Cardiac septum (tissue), 1 donor: ENCODE results near the gene DCUN1D4. TPM values are rescaled to one million over a fixed set of nuclear protein-coding genes. Genes with fewer than 3 reads are reported as not detected.

ENCODE experiments used
- DNase-seq: peaks from one replicate; pipeline ENCODE4 v3.0.0-alpha.2; 2020; ENCODE audit warnings: low spot score
- intact Hi-C: fragments of 100-400 bp; cut with DNase I; formaldehyde crosslinking; loops from one replicate; pipeline ENCODE4 v1.14.0; 2022
- total RNA-seq: library from RNA; stranded (reverse); fragmentation: NEBNext Ultra II Directional; extraction: Animal tissue kit (Norgen Biotek cat#: 25700); gene quantifications from one replicate; pipeline ENCODE4 v1.2.1, GENCODE V29; 2021
- donor health status: DM: no; HTN: no; CAD: no.

Gene DCUN1D4
- total RNA-seq, 1 donor from 2014 or later: 46.0 TPM

DNA sequence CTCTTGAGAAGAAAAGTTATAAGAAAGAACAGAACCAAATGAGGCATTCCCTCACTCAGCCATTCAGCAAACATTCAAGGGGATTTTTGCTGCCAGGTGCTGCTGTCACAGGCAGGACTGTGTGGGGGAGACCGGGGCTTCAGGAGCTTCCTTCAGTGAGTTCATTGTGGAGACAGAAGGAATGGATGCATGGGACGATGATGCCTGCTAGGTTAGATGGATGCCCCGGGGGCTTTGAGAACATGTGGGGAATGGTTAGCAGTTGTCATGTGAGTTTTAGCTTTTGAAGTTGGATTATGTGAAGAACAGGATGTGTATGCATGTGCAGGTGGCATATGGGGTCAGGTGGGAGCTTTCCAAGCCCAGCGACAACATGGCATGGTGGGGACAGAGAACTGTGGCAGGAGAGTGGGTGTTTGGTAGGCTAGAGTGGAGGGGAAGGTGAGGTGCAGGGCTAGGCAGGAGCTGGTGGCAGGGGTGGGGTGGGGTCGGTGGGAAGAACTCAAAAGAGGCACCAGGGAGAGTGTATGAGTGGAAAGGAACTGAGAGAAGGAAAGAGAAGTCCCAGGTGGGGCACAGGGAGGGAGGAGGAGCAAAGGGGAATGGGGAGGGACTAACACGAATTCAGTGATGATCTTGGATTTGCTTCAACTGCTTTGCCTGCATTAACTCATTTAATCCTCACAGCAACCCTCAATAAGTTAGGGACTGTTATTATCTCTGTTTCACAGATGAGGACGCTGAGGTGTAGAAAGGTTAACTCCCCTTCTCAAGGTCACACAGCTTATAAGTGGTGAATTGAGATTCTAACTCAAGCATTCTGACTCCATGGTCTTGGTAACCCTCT is 8.4 kb downstream of the DCUN1D4 start:
- intact Hi-C loops: no loop called here
- DNase-seq: no peak

DNA sequence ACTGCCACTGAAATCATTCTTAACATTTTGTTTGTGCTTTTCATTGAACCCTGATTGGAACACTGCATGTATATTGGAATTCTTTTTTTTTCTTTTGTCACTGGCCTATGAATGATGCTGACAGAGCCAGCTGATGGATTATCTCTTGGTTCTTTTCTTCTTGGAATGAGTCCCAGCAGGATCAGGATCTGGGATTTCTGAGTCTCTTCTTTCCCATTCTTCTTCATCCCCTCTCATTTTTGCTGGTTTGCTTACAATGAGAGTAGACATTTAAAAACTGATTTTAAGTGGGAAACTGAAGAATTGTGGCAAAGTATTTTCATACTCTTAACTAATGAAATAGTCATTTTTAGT is 9.0 kb downstream of the DCUN1D4 start:
- DNase-seq: no peak
- intact Hi-C loops: no loop called here

DNA sequence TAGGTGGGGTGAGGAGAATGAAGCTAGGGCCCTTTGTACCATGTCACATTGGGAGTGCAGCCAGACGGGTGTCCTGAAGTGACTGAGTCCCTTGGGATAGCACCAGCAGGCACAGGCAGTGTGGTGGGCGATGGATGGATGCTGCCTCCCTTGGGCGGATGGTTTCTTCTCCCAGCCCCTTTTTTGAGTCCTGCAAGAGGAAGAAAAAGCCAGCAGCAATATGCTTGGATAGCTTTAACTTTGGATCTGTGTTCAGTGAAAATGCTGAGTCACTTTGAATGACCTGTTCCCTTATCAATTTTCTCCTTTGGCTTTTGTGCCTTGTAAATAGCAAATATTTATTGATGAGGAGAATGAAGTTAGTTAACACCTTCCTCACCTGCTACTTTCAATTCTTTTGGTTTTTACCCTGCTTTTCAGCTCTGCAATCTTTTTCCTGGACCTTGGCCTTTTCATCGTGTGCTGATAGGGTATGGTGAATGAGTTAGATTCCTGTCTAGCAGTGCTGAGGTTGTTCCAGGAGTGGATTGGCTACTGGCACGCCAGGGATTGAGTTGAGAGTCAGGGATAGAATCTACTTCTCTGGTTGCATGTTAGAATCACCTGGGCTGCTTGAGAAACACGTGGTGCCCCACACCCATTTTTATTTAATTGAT is 10.2 kb downstream of the DCUN1D4 start:
- intact Hi-C loops: no loop called here
- no peak for DNase-seq

DNA sequence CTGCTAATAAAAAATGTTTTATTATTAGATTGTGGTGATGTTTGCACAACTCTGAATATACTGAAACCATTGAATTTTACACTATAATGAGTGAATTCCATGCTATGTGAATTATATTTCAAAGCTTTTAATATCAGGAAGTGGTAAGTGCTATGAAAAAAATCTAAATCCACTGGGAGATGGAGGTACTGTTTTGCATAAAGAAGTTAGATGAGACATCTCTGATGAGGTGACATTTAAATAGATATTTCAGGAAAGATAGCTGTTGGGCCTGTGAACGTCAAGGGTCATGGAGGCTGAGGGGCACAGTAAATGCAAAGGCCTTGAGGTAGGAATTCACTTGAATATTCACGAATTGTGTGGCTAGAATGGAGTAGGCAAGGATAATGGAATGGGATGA is 12.3 kb downstream of the DCUN1D4 start:
- no peak for DNase-seq
- intact Hi-C loops: no loop called here

DNA sequence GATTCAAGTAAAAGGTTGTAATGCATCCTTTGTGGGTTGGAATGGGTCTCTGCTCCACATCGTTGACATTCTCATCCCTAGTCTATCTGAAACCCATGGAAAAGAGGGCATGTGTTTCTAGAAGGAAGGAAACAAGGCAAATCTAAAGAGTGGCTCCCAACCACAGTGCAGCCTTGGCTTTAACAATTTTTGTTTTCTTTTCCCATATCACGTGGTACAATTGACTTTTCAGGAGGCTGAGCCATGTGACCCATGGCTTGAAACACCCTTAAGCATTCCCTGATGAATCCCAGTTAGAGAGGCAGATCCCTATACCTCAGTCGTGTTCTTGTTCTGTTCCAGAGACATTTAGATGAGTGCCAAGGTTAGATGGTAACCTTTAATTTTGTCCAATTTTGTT is 12.8 kb downstream of the DCUN1D4 start:
- DNase-seq: no peak
- intact Hi-C loops: no loop called here

DNA sequence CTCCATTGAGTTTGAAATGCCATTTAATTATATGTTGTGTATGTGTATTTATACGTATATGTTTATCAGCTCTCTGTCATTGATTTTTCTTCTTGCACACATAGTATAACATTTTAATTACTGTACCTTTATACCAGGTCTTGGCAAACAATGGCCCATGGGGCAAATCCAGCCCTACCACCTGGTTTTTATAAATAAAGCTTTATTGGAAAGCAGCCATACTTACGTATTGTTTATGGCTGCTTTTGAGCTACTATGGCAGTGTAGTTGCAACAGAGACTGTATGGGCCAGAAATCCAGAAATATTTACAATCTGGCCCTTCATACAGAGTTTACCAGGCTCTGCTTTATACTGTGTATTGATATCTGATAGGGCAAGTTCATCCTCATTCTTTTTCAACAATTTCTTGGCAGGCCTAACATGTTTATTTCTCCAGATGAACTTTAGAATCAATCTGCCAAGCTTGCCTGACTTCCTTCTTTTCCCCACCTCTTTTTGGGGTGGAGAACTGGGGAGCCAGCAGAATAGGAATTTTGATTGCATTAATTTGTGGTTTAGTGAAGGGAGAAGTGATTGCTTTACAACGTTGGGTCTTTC is 15.8 kb downstream of the DCUN1D4 start:
- no peak for DNase-seq
- intact Hi-C loops: no loop called here

DNA sequence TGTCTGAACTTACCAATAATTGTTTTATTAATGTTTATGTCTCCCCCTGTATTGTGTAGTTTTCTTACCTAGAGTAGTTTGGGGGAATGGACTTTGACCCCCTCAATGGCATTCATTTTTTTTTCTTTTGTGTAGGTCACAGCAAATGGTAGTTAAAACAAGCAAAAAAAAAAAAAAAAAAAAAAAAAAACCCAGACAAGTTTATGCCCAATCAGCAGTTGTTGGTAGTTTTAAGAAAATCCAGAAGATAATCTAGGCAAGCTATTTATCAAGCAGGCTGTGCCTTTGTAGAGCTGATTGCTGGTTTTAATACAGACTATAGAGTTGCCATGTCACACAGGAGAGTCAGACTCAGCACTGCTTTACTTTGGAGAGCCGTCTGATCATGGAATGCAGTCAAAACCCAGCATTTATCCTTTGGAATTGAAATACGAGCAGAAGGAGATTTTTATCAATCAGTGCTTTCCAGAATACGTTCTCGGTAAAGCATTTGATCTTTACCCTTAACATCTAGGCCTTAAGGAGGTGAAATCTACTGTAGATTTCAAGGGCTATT is 16.6 kb downstream of the DCUN1D4 start:
- intact Hi-C loops: no loop called here
- DNase-seq: no peak

DNA sequence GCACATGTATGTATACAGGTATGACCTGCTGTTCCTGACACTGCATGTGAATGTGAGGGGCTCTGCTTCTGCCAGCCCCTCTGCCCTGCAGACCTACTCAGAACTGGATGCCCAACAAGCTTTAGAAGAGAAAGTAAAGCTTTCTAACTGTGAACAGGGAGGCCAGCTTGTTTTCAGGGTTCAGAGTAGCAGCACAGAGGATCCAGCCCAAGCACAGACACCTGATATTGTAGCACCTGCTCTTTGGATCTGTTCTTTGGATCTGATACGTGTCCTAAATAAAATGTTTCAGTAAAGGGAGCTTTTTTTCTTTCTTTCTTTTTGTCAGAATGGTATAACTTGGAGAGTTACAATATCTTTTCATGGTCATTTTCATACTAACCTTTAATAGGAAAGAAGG is 19.2 kb downstream of the DCUN1D4 start:
- intact Hi-C loops: no loop called here
- DNase-seq: no peak

DNA sequence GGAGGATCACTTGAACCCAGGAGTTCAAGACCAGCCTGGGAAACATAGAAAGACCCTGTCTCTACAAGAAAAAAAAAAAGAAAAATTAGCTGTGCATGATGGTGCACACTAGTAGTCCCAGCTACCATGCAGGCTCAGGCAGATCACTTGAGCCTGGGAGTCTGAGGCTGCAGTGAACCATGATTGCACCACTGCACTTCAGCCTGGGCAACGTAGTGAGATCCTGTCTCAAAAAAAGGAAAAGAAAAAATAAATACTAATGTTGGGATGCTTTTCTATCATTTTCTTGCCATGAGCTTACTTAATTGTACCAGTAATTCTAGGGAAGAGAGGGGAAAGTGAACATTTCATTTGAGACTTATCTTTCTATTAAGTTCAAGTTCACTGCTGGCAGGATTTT is 19.8 kb downstream of the DCUN1D4 start:
- no peak for DNase-seq
- intact Hi-C loops: no loop called here

DNA sequence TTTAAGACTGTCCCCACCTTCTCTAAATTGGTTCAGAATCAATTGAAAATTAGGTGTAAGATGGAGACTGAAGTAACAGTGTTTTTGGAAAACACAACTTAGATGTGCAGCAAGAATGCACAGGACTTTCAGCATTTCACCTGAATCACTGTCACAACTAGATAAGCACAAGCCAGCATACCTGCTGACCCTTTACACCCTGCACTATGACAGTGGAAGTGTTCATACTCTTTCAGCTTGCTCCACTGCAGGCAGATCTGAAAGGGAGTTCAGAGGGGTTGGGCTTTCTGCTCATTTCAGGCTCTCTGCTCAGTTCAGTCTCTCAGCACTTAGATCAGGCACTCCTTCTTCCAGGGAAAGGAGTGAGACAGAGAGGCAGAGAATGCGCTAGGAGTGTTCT is 22.8 kb downstream of the DCUN1D4 start:
- DNase-seq: no peak
- intact Hi-C loops: no loop called here

DNA sequence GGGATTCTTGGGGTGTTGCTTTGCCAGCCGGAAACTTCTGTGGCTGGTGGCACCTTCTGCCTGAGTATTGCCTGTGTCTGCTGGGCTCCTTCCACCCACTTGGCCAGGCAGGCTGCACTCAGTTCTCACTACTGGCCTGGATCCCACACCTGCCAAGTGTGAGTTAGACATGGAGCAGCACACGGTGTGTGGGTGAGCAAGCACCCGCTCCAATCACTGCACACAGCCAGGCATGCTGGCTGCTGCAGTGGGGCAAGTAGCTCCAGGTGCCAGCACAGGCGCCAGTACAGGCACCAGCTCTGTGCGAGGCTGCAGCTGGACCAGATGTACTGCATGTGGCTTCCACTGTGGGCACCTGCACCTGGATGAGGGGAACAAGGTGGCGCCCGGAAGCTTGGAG is 23.9 kb downstream of the DCUN1D4 start:
- intact Hi-C loops: no loop called here
- DNase-seq: no peak

DNA sequence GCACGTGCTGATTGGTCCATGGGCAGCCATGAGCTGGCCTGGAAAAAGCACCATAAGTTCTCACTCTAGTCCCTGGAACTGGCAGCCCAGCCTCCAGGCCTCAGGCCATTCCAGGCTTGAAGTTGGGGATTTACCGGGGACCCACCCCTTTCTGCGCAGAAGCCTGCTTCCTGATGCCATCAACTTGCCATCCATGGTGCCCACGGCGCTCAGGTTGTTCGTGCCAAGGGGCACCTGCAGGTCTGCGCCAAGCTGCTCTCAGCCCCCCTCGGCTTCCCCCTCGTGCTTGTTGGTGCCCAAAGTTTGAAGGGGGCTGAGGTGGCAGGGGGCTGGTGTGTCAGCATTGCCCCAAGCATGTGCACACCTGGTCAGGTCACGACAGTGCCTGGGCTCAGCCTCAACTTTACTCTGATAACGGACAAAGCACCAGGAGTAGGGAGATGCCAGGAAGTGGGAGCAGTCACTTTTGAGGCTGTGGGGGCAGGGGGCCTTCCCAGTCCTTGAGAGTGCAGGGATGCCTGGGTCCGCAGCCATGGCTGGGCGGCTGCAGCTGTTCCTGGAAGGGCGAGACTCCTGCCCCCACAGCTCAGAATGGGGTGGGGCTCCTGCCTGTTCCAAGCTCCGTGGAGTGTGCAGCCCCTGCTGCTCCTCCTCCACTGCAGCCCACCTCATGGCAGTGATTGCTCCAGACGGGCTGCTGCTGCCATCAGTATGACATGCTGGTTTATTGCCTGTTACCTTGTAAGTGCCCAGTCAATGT is 24.9 kb downstream of the DCUN1D4 start:
- no peak for DNase-seq
- intact Hi-C loops: no loop called here

DNA sequence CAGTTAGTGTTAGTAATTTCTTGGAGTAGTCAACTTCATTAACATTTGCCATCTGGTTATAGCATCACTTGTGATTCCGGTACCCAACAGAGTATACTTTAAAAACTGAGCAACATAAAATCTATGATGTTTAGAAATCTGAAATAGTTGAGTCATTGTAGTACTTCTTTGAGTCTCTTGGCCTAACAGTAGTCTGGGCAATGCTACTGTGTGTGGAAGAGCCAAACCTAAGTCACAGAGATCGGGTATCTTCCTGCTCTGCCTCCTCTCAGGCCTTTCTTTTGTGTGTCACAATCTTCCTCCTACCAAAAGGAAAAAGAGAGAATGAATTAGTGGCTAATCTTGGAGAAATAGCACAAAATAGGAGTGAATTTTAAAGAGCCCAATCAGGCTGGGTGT is 25.5 kb downstream of the DCUN1D4 start:
- DNase-seq: no peak
- intact Hi-C loops: no loop called here

DNA sequence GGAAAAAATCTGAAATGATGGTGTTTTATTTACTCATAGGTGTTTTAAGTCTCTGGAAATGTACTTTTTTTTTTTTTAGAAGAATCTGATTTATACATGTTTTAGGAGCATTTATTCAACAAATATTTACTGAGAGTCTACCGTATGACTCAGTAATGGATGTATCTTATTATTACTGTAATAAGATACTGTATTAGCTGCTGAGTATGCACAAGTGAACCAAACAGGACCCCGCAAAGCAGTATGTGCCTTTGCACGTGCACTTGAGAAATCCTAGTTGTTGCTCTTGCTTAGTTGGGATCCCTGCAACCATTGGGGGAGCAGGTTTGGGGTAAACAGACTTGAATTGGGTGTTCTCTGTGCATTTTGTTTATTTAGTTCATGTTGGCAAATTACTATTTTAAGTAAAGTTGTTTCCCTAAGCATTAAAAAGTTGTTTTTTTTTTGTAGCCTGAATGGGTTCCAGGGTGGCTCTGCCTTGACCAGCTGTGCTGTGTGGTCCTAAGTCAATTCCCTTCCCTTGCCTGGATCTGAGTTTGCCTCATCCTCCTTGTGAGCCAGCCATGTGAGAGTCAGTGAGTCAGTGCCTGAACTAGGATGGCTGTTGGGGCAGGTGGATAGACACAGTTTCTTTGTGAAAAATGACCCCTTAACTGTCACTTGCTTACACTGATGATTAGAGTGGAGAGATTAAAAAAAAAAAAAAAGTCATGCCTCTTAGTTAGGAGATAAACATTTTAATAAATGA is 27.7 kb downstream of the DCUN1D4 start:
- intact Hi-C loops: no loop called here
- no peak for DNase-seq

DNA sequence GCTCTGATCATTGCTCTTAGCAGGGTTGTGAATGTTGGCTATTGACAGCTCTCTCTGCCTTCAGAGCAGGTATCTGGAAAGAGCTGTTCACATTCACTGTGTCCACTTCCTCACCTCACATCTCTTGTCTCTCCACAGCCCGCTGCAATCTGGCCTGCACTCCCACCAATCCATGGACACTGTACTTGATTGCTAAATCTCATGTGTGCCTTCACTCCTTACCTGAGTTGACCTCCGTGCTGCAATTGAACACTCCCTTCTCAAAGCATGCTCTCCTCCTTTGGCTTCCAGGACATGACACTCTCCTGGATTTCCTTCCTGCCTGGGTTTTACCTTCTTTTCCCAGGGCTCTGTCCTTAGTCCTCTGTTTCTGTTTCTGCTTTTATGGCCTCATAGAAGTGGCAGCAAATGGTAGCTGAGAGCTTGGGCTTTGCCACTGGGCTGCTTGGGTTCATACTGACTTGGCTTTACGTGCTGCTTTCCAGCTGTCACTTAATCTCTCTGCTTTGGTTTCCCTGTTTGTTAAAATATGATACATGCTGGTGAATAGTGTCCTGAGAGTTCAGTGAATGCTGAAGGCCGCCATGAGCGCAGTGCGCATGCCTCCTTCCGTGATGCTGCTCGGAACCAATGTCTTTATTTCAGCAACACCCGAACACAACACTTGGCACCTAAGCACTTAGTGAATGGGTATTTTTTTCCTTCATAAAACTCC is 29.5 kb downstream of the DCUN1D4 start:
- no peak for DNase-seq
- intact Hi-C loops: no loop called here

DNA sequence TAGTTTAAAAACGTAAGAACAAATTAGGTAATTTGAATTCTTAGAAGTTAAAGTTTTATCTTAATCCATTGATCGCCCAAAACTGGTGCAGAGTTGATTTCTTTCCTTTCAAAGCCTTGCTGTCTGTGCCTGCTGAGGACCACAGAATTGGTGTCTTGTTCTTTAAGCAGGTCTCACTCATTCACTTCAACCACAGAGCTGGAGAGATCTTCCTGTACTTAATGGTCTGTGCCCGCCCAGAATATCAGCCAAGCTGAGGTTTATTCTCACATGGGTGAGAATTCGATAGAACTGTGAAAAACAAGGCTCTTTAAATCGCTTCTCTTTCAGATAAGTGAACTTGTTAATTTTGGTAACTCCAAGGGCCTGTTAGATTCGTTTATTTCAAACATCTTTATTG is 31.6 kb downstream of the DCUN1D4 start:
- DNase-seq: no peak
- intact Hi-C loops: no loop called here

DNA sequence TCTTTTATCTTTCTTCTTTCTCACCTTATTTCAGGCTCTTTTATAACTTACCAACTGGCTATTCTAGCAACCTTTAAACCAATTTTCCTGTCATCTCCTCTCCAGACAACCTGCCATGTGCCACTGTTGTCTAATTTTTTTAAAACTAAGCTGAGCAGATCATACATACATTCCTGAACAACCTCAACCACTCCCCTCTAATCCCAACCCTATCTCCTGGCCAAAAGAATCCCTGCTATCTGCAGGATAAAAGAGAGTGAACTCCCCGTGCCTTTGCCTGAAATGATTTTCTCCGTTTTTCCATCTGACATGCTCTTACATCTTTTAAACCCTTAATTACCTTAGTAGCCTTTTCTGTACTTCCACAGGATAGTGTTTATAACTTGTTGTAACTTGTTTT is 35.5 kb downstream of the DCUN1D4 start:
- no peak for DNase-seq
- intact Hi-C loops: no loop called here

DNA sequence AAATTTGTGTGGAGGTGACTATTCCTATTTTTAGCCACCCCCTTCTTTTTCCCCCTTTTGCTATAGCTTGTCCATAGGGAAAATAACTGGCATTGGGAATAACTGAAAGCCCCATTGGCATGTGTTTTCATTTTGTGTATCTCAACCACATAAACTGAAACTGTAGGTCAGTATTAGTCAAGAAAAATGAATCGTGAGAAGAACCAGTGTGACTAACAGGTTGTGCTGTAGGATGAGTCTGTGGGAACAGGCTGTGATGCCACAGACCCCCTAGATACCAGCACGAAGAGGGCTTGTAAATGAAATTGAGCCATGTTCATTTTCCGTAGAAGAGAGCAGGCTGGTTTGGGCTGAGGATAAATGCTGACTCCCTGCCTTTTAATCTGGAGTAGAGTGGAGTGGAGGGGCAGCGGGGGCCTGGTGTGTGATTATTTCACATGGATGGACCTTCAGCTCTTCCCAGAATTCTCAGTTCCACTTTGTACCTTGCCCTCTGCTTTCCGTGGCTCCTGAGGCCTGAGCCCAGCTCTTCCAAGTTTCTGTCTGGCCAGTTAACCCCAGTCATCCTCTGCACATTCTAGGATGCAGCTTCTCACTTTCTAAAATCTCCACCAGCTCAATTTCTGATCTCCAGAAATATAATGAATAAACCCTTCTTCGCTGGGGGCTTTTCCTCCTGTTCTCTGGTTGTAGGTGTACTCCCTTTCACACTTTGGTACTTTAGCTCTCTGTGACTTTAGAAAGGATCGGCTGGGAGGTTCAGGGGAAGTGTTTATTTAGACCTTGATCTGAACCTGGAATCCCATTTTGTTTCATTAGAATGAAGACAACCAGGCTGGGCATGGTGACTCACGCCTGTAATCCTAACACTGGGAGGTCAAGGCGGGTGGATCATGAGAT is 37.3 kb downstream of the DCUN1D4 start:
- intact Hi-C loops: no loop called here
- no peak for DNase-seq
